Stimulated activated CD8-positive, alpha-beta memory T cell treated with anti-CD3 and anti-CD28 coated beads, Interleukin-7, amount 100 ng/mL, for 48 hours (primary cell): ENCODE data around the gene ZNF75A.

ENCODE experiments used
- DNase-seq, 2 donors: peaks; one replicate each; pipeline ENCODE4 v3.0.0-alpha.2; 2020; ENCODE audit warnings: low read depth in 1 of 2; ENCODE audit errors: extremely low read depth in 1 of 2

Gene ZNF75A

DNA sequence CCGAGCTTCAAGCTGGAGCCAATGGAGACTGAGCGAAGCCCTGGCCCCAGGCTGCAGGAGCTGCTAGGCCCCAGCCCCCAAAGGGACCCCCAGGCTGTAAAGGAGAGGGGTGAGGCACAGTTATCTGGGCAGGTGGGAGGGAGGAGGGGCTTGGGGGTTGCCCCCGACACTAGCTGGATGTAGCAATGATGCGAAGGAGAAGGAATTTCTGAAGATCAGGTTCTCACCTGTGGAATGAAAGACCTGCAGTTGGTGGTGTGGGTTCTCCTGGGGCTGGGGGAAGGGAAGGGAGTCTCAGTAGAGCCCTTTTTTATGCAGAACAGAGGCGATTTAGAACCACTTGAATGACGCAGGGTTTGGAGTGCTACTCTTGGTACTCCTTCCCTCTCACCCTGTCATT is 20.2 kb upstream of the ZNF75A start:
- DNase-seq: no peak

GRCh38 chr16:3289998-3290673 is 15.2 kb upstream of the ZNF75A start:
- DNase-seq: no peak

- DNase-seq: no peak
Observed at GRCh38 chr16:3292604-3293003, 12.7 kb upstream of the ZNF75A start.

DNA sequence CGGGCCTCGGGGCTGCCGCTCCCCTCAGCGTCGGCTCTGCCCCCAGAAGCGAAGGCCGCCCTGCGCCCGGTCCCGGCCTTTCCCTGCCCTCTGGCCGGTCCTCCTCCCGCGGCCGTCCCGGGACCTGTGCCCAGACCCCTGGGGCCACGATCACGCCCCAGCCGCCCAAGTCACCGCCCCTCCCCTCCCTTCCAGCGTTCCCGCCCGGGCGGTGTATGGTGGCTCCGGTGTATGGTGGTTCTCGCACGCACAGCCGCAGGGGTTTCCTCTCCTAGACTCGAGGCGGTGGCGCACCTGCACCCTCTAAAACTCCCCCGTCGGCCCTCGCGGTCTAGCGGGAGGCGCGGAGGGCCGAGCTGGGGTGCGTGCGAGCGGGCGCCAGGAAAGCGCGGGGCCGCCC is 10.1 kb upstream of the ZNF75A start:
- no peak for DNase-seq

- no peak for DNase-seq
Observed at GRCh38 chr16:3295783-3296182, 9.5 kb upstream of the ZNF75A start.

DNA sequence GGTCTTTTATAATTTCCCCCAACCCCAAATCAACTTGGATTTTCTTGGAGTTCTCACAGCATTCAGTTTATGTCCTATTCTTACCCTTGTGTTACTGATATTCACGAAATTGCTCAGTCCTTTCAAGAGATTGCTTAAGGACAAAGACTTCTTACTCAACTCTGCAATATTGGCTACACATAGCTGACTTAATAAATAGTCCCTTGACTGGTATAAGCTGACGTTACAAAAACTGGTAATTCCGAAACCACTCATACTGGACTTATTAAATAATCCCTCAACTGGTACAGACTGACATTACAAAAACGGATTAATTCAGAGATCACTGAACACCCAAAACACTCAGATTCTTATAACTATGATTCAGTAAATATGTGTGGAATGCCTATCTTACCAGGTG is 927 bp upstream of the ZNF75A start:
- DNase-seq: no peak

GRCh38 chr16:3306078-3306477 is 781 bp downstream of the ZNF75A start:
- no peak for DNase-seq

DNA sequence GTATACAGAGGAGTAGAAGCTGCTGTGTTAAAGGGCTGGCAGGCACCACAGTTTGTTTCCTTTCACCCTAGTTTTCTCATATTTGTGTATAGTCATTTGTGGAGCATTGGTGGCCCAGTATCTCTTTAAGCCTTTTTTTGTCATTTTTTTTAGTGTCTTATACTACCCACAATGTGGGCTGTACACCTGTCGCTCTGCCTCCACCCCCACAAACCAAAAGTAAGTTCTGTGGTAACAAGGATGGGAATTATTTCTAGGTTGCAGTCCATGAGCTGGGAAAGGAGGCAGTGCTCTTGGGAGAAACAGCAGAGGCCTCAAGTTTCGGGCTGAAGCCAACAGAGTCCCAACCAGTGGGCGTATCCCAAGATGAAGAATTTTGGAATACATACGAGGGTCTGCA is 6.2 kb downstream of the ZNF75A start:
- no peak for DNase-seq

DNA sequence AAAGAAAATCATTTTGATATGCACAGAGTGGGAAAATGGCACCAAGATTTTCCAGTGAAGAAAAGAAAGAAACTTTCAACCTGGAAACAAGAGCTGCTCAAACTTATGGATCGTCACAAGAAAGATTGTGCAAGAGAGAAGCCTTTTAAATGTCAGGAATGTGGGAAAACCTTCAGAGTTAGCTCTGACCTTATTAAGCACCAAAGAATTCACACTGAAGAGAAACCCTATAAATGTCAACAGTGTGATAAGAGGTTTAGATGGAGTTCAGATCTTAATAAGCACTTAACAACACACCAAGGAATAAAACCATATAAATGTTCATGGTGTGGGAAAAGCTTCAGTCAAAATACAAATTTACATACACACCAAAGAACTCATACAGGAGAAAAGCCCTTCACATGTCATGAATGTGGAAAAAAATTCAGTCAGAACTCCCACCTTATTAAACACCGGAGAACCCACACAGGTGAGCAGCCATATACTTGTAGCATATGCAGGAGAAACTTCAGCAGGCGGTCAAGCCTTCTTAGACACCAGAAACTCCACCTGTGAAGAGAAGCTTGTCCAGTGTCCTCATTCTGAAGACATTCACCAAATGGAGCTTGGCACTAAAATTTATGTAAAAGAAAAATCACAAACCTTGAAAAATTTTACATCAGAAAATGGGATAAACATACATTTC is 12.2 kb downstream of the ZNF75A start:
- DNase-seq: no peak

GRCh38 chr16:3321816-3322215 is 16.5 kb downstream of the ZNF75A start:
- no peak for DNase-seq

GRCh38 chr16:3327514-3327913 is 22.2 kb downstream of the ZNF75A start:
- no peak for DNase-seq

DNA sequence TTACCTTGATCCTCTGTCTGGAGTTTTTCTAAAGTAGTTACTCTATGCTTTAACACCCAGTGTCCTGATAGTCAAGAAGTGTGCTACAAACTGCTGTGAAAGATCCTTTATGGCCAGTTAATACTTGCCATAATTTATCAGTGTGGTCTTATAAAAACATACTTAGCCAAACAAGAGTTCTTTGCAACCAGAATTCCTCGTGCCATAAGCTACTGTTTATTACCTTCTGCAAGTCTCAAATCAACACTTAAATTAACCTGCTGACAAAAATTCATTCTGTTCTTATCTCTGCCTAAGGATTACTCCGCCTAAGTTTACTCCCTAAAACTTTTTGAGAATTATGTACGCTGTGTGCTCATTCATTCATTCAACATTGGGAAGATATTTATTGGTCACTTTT is 22.8 kb downstream of the ZNF75A start:
- DNase-seq: no peak

- no peak for DNase-seq
Observed at GRCh38 chr16:3328643-3329042, 23.3 kb downstream of the ZNF75A start.

- DNase-seq: no peak
Observed at GRCh38 chr16:3346041-3346440, 40.7 kb downstream of the ZNF75A start.

- DNase-seq: no peak
Observed at GRCh38 chr16:3347586-3347985, 42.3 kb downstream of the ZNF75A start.

- DNase-seq: no peak
Observed at GRCh38 chr16:3348547-3349167, 43.4 kb downstream of the ZNF75A start.

DNA sequence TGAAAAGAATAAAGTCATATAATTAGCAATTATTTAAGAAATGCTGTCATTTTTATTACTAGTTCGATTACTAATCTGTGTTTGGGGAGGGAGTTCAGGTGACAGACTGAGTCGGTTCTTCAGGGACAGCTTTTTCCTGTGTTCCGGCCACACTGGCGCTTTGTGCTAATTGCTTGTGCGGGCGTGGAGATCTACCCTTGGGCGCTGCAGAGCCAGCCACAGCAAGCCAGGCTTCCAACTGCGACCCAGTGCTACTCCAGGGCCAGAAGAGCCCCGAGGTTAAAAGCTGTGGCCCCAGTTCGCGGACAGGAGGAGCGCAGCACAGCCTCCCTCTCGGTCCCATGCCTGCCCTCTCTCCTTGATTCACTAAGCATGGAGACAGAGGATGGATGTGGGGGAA is 43.9 kb downstream of the ZNF75A start:
- no peak for DNase-seq

DNA sequence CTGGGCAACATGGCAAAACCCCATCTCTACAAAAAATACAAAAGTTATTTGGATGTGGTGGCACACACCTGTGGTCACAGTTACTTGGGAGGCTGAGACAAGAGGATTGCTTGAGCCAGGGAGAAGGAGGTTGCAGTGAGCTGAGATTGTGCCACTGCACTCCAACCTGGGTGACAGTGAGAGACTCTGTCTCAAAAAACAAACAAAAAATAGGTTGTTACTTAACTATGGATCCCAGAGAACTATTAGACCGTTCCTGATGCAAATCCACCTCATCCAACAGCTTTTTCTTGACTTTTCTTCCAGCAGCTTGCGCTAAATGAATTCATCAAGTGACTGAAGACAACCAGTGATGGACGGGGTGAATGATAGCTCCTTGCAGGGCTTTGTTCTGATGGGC is 50.3 kb downstream of the ZNF75A start, which contains the start of gene OR2C1:
Gene OR2C1 (plus strand): TSS at position 301 of the 400 bp plus-strand sequence. CDS start 52 bp downstream, at position 353.
- DNase-seq: no peak

DNA sequence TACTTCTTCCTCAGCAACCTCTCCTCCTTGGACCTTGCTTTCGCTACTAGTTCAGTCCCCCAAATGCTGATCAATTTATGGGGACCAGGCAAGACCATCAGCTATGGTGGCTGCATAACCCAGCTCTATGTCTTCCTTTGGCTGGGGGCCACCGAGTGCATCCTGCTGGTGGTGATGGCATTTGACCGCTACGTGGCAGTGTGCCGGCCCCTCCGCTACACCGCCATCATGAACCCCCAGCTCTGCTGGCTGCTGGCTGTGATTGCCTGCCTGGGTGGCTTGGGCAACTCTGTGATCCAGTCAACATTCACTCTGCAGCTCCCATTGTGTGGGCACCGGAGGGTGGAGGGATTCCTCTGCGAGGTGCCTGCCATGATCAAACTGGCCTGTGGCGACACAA is 50.8 kb downstream of the ZNF75A start:
- DNase-seq: no peak

DNA sequence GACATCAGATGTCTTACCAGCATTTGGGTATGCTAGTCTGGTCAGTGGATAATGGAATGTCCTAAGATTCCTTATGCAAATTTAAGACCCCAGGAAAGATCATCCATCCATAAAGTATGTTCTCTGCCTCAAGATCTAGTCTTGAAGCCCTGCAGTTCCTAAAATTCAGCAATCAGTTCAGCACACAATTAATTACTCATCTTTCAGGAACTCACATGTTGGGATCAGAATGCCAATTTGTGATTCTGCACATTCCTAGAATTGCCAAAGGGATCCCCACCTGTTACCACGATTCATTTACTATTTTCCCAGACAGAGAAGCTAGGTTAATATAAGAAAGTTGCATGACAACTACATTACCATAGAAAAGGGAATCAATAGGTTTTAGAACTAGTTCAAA is 53.6 kb downstream of the ZNF75A start:
- DNase-seq: no peak

GRCh38 chr16:3362931-3363330 is 57.6 kb downstream of the ZNF75A start:
- no peak for DNase-seq

GRCh38 chr16:3363793-3364192 is 58.5 kb downstream of the ZNF75A start:
- no peak for DNase-seq
